H1 (cell line): Measurements from ENCODE around the gene CA9. TPM values are rescaled to one million over a fixed set of nuclear protein-coding genes. Genes with fewer than 3 reads are reported as not detected.

Experiments used
- BCL11A ChIP-seq, 2 experiments: IDR thresholded peaks; one replicate each; pipeline ENCODE4 v1.6.1; 2011; ENCODE audit warnings: low read depth in 2 of 2, low read length in 2 of 2, mild to moderate bottlenecking in 2 of 2
- CBX8 ChIP-seq: fragments of 300-800, 300-1000 bp; sonication (generic); IDR thresholded peaks from 2 replicates; pipeline ENCODE4 v1.7.1; 2016; ENCODE audit warnings: low read depth, low read length, borderline replicate concordance
- CHD7 ChIP-seq: fragments of 300-600 bp; sonication (generic); IDR thresholded peaks from 2 replicates; pipeline ENCODE4 v1.7.1; 2012; ENCODE audit warnings: low read length, moderate library complexity, mild to moderate bottlenecking, inconsistent platforms; ENCODE audit not compliant: insufficient replicate concordance
- KDM1A ChIP-seq: fragments of 200-600, 300-600 bp; sonication (generic); IDR thresholded peaks from 2 replicates; pipeline ENCODE4 v1.7.1; 2016; ENCODE audit warnings: mild to moderate bottlenecking, low read length, borderline replicate concordance
- KDM5A ChIP-seq: fragments of 200-600 bp; IDR thresholded peaks from 2 replicates; pipeline ENCODE4 v1.7.1; 2012; ENCODE audit warnings: mild to moderate bottlenecking, low read length, inconsistent platforms, mixed read lengths
- RBBP5 ChIP-seq: IDR thresholded peaks from 2 replicates; pipeline ENCODE4 v1.7.1; 2012; ENCODE audit warnings: low read depth, mild to moderate bottlenecking, inconsistent platforms, low read length, moderate library complexity, borderline replicate concordance
- RFX5 ChIP-seq: IDR thresholded peaks from 2 replicates; pipeline ENCODE4 v1.6.1; 2011; ENCODE audit warnings: low read depth, low read length, improper control_type of control experiment, borderline replicate concordance
- RNF2 ChIP-seq: fragments of 200-900, 300-1000 bp; sonication (generic); IDR thresholded peaks from 2 replicates; pipeline ENCODE4 v1.7.1; 2016; ENCODE audit warnings: borderline replicate concordance, low read depth, mild to moderate bottlenecking, antibody characterized with exemption, low read length; ENCODE audit not compliant: poor library complexity, severe bottlenecking; ENCODE audit errors: missing control alignments
- SAP30 ChIP-seq: fragments of 300-600 bp; sonication (generic); IDR thresholded peaks from 2 replicates; pipeline ENCODE4 v1.7.1; 2012; ENCODE audit warnings: low read length, moderate library complexity, mild to moderate bottlenecking, inconsistent platforms; ENCODE audit not compliant: insufficient read depth, insufficient replicate concordance
- SIN3A ChIP-seq, 2 experiments: IDR thresholded peaks in 1 of 2; conservative IDR thresholded peaks in 1 of 2; 2 replicates each; pipeline ENCODE4 v1.6.1; 2011 to 2012; ENCODE audit warnings: low read length in 2 of 2, improper control_type of control experiment in 1 of 2, low read depth in 1 of 2, mild to moderate bottlenecking in 1 of 2
- ZNF274 ChIP-seq: IDR thresholded peaks from 2 replicates; pipeline ENCODE4 v1.7.0; 2012; ENCODE audit warnings: low read length, borderline replicate concordance; ENCODE audit errors: extremely low read depth
- polyA plus RNA-seq, 7 experiments: library from polyadenylated mRNA; depleted of rRNA in 3 of 7; stranded (reverse) in 5 of 7; unstranded in 2 of 7; fragments of >200 nt in 5 of 7; fragments of 200-250 nt in 2 of 7; gene quantifications; 1 replicate in 5 of 7; 2 replicates in 1 of 7; 4 replicates in 1 of 7; pipeline versions ENCODE4 v1.2.1 to v1.2.3, GENCODE V29; 2011 to 2013; ENCODE audit warnings: missing spikeins in 2 of 7, mixed read lengths in 2 of 7
- total RNA-seq: library from RNA; stranded (reverse); fragmentation: NEBNext Ultra II Directional; extraction: Animal tissue kit (Norgen Biotek cat#: 25700); gene quantifications from 2 replicates; pipeline ENCODE4 v1.2.1, GENCODE V29; 2021

Gene CA9
- total and polyA plus RNA-seq, 2 of the 8 experiments (the other 6 are each of a cell fraction or from before 2014, with no cell fraction given): 1.3 to 1.8 TPM

GRCh38 chr9:35666045-35666444 is 7.7 kb upstream of the CA9 start (continued):
- TF ChIP-seq CHD7 (no peak), KDM1A (no peak), ZNF274 (no peak), BCL11A (IDR thresholded peaks at IDR 0.05; ENCODE audit: low read depth in 2 of 2, low read length in 2 of 2) (no peak), KDM5A (no peak), RBBP5 (no peak), SIN3A (conservative IDR thresholded peaks at IDR 0.05 in 1 of 2, IDR thresholded peaks at IDR 0.05 in 1 of 2; ENCODE audit: low read depth in 1 of 2, low read length in 2 of 2) (no peak), RFX5 (no peak), CBX8 (no peak), SAP30 (no peak), RNF2 (no peak)
